GM21786 (cell line): Measurements from ENCODE around the gene ELFN1.
"Not testable (repeated sequence)": the region's sequence is repeated elsewhere in the genome, so short reads cannot be mapped to it uniquely, and the experiment has no call there.

Experiments
- ATAC-seq: cut with Tn5 transposase; IDR thresholded peaks from one replicate; pipeline ENCODE4 v1.9.1; 2021; ENCODE audit not compliant: unreplicated experiment

Gene ELFN1

DNA sequence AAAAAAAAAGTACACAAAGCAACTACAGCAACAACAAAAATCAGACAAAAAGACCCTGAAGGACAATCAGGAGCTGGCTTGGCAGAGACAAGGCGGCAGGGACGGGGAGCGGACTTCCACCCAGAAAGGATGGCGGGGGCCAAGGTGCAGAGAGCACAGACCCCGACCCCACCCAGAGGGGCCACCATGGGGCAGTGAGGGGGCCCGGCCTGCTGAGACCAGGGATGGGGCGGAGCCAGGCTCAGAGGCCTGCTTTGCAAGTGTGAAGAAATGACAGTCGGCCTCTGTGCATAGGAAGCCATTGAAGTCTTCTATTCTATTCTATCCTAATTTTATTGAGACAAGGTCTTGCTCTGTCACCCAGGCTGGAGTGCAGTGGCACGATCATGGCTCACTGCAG is 82.0 kb downstream of the ELFN1 start:
- ATAC-seq, result no peak

DNA sequence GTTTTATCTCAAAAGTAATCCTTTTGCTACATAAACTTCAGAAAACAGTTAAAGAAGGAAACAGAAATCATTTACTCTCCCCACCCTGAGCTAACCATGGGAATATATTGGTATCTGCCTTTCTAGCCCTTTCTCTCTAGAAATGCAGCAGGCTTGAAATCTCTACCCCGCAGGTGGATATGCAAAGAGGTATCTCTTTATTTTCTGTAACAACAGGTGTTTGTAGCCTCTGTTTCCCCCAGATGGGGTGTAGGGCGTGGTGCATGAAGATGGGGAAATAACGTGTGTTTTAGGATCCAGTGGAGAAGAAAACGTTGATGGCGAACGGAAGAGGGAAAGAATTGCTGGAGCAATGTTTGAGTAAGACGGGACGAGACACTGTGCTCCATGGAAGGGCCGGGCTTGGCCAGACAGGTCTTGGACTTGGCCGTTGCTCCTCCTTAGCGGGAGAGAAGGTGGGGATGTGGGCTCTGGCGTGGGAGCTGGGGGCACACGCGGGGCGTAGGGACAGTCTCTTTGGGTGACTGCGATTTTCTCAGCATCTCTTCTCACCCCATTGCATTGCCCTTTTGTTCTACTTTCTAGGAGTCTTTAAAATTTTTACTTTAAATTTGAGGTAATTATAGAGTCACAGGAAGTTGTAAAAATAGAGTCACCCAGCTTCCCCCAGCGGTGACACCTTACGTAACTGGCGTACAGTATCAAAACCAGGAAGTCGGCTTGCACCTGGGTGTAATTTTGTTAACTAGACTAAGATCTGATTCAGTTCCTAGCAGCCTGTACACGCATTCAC is 82.9 kb downstream of the ELFN1 start:
- ATAC-seq, result no peak

DNA sequence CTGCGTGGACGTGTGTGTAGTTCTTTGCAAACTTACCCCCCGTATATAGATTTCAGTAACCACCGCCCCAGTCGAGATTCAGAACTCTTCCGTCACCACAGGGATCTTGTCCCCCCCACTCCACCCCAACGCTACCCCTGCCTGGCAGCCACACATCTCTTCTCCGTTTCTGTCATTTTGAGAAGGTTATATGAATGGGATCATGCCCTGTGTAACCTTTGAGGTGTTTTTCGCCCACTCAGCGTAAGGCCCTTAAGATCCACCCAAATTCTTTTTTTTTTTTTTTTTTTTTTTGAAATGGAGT is 83.4 kb downstream of the ELFN1 start:
- ATAC-seq, result no peak

DNA sequence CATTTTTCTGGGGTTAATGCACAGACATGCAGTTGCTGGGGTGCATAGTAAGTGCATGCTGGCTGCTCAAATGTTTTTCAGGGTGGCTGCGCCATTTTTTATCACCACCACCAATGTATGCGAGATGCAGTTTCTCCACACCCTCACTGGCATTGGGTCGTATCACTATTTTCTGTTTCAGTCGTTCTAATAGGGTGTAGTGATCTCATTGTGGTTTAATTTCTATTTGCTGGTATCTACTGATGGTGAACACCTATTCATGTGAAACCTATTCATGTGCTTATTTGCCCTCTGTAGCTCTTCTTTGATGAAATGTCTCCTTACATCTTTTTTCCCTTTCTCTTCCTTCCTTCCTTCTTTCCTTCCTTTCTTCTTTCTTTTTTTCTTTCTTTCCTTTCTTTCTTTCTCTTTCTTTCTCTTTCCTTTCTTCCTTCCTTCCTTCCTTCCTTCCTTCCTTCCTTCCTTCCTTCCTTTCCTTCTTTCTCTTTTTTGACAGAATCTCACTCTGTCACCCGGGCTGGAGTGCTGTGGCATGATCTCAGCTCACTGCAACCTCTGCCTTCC is 84.3 kb downstream of the ELFN1 start:
- ATAC-seq, result no peak

DNA sequence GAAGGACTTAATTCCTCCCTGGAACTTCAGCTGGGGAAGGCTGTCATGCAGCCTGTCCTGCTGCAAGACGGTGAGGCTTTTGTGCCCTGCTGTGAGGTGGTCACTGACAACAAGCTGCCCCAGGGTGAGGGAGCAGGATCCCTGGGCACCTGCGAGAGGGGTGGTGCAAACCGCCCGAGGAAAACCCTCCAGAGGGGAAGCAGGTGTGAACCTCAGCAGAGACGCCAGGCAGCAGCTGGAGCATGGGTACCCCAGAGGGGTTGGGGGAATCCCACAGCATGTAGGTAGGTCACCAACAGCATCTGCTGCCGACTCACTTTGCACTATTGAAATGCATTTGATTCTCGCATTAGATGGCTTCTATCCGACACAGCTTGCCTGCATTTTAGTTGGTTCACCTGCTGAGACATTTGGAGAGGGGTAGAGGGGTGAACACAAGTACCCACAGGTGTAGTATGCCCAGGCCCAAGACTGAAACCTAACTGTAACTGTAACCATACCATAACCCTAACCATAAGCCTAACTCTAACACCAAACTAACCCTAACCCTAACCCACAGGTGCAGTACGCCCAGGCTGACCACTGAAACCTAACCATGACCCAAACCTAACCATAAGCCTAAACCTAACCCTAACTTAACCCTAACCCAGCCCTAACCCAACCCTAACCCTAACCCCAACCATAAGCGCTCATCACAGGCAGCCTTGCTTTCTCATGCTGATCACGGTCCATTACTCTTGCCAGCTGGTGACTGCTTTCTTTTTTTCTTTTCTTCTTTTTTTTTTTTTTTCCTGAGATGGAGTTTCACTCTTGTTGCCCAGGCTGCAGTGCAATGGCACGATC is 85.9 kb downstream of the ELFN1 start:
- ATAC-seq, result no peak

DNA sequence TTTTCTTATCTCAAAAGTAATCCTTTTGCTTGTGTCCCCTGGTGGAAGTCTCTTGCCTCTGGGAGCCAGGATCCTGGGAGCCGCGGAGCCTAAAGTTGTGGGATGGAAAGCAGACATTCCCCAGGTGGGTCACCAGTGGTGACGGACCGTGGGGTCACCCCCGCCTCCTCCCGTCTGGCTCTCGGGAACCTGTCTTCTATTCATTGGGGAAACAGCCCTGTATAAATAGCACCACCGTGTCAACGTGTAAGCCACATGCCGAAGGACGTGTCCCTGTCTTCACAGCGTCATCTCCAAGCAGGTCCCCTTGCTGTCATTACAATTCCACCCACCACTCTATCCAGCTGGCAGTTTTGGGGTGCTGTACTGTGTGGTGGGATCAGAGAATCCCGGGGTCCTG is 87.5 kb downstream of the ELFN1 start:
- no peak for ATAC-seq

DNA sequence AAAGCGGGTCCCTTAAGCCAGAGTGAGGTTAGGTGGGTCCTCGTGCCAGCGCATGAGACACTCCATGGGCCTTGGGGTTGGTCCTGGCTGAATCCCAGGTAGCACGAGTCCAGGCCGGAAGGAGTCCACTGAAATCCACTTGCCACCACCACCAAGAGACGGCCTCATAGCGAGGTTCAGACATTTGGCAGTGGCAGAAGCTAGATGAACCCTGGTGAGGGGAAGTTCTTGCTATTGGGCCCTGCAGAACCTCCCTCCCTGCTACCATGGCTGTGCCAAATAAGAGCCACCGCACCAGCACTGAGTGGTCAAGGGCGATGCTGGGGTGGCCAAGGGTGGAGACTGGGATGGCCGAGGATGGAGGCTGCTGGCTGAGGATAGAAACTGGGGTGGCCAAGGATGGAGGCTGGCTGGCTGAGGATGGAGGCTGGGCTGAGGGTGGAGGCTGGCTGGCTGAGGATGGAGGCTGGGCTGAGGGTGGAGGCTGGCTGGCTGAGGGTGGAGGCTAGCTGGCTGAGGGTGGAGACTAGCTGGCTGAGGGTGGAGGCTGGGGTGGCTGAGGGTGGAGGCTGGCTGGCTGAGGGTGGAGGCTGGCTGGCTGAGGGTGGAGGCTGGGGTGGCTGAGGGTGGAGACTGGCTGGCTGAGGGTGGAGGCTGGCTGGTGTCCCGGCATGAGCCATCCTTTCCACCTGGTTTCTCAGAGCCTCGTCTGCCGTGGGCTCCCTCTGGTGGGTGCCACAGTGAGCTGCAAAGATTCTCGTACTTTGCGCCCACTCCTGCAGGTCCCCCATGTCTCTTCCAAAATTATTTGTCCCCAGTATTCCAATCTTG is 88.2 kb downstream of the ELFN1 start:
- no peak for ATAC-seq

DNA sequence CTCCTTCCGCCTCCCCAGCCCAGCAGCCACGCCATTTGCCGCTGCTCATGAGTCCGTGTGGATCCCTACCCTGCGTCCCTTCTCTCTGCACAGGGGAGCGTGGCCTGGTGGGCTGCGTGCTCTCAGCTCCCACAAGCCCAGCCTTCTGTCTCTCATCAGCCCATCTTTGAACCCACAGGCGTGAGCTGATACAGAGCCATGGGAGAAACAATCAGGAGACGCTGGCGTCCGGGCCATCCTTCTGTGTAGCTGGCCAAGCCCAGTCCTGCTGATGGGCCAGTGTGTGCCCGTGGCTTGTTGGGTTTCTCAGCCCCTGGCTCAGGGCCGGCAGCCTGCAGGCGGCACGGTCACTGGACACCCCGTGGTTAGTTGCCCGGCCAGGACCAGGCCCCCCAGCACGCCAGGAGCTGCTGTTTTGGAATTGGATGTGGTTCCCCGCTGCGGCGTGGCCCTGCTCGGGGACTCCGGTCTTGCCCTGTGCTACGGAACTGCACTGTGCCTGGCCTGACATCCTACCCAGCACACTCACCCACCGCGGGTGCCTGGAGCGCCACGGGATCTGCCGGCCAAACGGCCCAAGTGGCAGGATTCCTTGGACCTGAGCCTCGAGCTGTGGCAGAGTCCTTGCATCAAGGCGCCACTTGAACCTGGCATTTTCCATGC is 88.9 kb downstream of the ELFN1 start:
- ATAC-seq, result no peak

DNA sequence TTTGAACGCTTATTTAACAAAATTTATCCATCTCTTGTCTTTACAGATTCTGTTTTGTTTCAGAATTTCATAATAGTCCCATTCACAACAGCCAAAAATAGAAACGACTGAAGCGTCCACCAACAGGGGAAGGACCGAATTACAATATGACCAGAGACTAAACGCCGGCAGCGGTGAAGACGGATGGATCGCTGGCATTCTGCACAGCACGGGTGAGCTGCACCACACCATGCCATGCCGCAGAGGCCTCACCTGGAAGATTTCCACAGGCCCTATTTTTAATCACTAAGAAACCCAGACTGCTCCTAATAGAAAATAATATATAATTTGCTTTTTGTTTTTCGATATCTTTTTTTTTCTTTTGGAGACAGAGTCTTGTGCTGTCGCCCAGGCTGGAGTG is 91.0 kb downstream of the ELFN1 start:
- no peak for ATAC-seq

DNA sequence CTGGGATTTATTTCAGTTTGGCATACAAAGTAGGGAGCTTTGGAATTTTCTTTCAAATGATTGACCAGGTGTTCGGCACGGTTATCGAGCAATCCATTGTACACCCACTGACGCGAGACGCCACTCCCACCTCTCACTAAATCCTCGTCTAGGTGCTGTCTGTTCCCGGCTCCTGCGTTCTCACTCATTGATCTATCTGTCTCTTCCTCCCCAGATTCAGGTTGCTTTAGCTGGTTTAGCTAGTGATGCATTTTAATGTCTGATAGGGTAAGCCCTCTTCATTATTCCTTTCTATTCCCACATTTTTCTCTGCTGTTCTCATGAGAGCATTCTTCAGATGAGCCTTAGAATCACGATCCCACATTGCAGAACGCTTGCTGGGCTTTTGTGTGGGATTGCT is 91.7 kb downstream of the ELFN1 start:
- ATAC-seq, result no peak

DNA sequence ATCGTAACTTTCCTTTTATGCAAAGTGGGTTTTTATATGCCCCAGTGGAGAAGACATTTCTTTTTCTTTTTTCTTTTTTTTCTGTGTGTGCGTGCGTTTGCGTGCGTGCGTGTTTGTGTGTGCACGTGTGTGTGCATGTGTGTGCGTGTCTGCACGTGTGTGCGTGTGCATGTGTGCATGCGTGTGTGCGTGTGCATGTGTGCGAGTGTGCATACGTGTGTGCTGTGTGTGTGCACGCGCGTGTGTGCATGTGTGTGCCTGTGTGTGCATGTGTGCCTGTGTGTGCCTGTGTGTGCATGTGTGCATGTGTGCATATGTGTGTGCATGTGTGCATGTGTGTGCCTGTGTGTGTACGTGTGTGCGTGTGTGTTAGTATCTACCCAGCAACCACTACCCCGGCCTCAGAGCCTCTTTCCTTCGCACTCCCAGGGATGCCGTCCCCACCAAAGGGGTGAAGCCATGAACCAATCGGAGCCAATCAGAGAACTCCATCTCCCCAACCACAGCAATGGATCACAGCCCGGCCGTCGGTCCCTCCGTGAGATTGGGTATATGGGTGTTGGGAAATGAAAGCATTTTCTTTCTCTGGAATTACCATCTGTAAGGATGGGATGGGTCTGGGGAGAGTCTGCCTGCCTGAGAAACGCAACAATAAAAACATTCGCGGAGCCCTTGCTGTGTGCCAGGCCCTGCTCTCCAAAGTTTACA is 92.3 kb downstream of the ELFN1 start:
- ATAC-seq, result no peak

DNA sequence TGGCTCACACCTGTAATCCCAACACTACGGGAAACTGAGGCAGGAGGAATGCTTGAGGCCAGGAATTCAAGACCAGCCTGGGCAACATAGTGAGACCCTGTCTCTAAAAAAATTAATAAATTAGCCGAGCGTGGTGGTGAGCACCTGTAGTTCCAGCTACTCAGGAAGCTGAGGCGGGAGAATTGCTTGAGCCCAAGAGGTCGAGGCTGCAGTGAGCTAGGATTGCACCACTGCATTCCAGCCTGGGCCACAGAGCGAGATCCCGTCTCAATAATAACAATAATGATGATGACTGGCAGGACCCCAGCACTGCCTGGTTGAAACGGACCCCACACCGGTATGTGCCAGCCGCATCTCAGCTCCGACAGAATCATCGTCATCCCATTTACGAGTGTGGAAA is 93.0 kb downstream of the ELFN1 start:
- ATAC-seq, result no peak

DNA sequence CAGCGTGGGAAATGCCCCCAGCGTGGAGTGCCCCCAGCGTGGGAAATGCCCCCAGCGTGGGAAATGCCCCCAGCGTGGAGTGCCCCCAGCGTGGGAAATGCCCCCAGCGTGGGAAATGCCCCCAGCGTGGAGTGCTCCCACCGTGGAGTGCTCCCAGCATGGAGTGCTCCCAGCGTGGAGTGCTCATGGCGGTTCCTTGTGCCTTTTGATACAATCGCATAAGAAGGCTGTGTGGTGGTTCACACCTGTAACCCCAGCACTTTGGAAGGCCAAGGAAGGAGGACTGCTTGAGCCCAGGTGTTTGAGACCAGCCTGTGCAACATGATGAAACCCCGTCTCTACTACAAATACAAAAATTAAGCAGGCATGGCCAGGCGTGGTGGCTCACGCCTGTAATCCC is 93.8 kb downstream of the ELFN1 start:
- not testable (repeated sequence) for ATAC-seq

DNA sequence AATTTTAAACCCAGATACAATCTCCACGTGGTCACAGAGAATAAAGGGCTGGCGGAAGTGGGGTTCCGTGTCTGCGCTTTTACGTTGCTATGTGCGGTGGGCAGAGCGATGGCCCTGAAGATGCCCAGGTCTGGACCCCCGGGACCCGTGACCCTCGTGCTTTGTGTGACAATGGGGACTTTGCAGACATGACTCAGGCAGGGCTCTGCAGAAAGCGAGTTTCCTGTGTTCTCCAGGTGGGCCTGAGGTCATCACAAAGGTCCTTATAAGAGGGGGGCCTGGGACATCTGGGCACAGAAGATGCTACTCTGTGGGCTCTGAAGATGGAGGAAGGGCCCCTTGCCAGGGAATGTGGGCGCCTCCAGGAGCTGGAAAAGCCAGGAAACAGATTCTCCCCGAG is 95.3 kb downstream of the ELFN1 start:
- ATAC-seq, result no peak

DNA sequence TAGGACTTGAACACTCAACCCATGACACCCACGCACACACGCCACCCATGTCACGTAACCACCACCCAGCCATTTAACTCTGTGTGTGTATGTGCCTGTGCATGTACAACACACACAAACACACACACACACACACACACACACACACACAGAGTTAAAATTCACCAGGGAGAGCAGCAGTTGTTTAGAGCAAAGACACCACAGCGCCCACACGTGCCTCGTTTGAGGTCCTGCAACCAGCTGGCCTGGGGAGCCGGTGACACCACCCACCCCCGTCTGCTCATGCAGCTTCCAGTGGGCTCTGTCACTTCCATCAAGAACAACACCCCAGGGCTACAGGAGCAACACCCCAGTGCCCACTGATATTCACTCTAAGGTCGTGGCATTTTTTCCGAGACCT is 97.4 kb downstream of the ELFN1 start:
- ATAC-seq, result no peak

DNA sequence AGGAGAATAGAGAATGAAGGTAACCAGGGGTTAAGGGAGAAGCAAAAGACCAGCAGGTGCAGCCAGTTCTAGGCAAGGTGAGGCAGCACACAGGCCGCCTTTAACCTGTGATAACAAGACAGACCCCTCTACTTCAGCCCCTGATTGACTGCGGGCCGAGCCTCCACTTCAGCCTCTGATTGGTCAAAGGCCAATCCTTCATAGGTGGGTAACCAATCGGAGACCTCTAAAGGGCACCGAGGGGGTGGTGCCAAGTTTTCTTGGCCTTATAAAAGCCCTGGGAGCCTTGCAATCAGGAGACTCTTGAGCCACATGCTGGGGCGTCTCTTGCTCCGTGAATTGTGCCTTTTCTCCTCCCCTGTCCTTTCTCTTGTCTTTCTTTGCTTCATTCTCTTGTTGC is 98.8 kb downstream of the ELFN1 start:
- no peak for ATAC-seq

DNA sequence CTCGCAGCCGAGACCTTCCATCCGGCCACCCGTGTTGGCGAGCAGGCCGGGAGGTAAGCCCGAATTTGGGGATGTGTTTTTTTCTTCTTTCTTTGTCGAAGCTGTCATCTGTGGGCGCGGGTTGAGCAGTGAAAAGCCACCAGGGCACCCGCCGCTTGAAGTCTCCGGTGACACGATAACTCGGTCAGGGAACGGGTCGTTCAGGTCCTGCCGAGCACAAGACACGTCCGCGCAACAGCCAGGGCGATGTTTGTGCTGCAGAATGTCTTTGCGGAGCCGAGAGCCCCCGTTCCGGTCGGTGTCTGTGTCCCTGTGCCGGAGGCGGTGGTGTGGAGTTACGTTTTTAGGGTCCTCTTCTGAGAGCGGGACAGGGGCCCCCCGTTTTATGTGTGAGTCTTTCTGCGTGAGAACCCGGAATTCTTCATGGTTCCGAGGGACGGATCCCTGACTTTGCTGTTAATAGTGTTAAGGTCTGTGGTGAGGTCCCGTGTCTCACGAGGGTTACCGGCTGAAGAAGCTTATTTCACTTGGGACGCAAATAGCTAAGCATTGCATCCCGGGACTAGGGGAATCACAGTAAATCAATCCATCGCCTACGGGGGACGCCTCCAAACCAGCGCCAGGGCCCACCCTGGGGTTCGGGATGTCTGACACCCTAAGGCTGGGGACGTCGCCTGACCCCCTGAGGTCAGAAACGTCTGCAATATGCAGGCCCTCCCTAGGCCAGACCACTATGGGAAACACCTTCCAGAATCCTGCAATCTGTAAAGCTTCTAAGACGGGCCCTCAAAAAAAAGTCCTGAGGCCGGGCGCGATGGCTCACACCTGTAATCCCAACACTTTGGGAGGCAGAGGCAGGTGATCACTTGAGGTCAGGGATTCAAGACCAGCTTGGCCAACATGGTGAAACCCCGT is 99.5 kb downstream of the ELFN1 start:
- ATAC-seq, result no peak

DNA sequence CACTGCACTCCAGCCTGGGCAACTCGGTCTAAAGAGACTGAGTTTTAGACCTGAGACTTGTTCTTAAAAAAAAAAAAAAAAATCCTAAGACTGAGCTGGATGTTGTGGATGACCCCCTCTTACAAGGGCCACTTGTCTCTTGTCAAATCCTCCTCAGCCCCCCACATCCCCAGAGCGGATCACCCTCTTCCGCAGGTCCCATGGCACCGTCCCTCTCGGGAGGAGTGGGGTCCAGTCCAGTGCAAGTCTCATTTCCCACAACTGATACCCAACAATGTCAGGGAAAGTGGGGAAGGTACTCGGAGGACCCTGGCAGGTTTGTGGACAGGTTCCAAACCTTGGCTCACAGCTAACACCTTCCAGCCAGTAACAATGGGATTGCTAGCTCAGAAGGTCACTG is 100.3 kb downstream of the ELFN1 start:
- no peak for ATAC-seq

DNA sequence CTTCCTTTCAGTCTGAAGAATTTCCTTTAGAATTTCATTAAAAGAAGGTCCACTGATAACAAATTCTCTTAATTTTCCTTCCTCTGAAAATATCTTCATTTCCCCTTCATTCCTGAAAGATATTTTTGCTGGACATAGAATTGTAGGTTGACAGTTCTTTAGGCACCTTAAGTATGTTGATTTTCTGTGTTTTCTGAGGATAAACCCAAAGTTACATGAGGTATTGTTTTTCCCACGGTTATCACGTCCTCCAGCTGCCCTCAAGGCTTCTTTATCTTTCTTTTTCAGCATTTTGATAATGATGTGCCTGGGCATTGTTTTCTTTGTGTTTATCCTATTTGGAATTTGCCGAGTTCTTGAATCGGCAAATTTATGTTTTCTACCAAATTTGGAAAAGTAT is 105.3 kb downstream of the ELFN1 start:
- no peak for ATAC-seq
